HG03342 (cell line): ENCODE data around the gene ZBED4.
"Not testable (repeated sequence)": the region's sequence is repeated elsewhere in the genome, so short reads cannot be mapped to it uniquely, and the experiment has no call there.

Experiments used
- ATAC-seq: cut with Tn5 transposase; IDR thresholded peaks from one replicate; pipeline ENCODE4 v1.9.1; 2021; ENCODE audit warnings: mild to moderate bottlenecking, moderate library complexity; ENCODE audit not compliant: unreplicated experiment

The ZBED4 gene, protein sequence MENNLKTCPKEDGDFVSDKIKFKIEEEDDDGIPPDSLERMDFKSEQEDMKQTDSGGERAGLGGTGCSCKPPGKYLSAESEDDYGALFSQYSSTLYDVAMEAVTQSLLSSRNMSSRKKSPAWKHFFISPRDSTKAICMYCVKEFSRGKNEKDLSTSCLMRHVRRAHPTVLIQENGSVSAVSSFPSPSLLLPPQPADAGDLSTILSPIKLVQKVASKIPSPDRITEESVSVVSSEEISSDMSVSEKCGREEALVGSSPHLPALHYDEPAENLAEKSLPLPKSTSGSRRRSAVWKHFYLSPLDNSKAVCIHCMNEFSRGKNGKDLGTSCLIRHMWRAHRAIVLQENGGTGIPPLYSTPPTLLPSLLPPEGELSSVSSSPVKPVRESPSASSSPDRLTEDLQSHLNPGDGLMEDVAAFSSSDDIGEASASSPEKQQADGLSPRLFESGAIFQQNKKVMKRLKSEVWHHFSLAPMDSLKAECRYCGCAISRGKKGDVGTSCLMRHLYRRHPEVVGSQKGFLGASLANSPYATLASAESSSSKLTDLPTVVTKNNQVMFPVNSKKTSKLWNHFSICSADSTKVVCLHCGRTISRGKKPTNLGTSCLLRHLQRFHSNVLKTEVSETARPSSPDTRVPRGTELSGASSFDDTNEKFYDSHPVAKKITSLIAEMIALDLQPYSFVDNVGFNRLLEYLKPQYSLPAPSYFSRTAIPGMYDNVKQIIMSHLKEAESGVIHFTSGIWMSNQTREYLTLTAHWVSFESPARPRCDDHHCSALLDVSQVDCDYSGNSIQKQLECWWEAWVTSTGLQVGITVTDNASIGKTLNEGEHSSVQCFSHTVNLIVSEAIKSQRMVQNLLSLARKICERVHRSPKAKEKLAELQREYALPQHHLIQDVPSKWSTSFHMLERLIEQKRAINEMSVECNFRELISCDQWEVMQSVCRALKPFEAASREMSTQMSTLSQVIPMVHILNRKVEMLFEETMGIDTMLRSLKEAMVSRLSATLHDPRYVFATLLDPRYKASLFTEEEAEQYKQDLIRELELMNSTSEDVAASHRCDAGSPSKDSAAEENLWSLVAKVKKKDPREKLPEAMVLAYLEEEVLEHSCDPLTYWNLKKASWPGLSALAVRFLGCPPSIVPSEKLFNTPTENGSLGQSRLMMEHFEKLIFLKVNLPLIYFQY

DNA sequence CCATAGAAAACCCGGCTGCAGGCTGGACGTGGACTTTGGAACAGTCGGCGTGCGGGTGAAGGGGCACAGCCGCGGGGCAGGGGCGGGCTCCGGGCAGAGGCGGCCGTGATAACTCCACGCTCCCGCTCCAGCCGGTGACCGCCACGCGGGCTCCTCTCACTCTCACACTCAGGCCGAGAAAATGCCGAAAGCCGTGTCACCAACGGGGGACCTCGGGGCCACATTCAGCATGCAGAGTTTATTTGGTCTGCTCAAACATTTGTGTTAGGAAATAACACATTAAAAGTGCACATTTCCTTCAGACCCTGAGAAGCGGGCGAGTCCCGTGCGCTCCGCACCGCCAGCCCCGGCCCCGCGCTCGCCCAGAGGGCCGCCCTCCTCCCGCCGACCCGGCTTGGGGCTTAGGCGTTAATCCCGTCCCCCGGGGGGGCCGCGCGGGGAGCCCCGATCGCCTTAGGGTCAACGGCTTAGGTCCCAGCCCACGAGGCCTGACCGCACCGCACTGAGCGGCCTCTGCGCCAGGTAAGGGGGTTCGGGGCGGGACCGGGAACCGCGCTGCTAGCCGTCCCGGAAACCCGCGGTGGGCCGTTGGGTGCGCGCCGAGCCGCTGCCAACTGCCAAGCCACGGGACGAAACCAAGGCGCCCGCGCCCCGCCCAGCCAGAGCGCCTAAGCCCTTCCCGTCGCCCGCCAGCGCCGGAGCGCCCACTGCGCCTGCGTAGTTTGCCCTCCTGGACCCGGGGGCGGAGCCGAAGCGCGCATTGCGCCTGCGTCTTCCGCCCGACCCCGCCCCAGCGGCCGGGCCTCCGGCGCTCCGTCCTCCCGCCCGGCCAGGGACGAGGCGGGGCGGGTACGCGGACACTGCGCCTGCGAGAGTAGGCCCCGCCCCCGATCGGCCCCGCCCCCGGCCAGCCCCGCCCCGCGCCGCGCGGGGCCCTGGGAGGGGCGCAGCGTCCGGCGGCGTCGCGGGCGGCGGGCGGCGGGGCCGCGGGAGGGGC, at the start of gene ZBED4:
ZBED4 (plus strand) TSS at position 947 of the 997 bp plus-strand sequence. CDS start 29,819 bp downstream, outside the sequence.
- peak; percentile 72 for ATAC-seq

DNA sequence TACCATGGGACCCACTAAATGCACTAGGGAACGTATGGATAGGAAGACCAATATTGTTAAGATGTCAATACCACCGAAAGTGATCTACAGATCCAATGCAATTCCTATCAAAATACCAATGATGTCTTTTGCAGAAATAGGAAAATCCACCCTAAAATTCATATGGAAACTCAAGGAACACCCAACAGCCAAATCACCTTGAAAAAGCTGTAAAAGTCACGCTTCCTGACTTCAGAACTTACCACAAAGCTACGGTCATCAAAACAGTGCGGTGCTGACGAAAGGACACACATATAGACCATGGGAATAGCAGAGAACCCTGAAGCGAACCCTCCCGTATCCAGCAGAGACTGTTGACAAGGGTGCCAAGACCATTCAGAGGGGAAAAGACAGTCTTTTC, 46.5 kb upstream of the ZBED4 start:
- ATAC-seq, result no peak

DNA sequence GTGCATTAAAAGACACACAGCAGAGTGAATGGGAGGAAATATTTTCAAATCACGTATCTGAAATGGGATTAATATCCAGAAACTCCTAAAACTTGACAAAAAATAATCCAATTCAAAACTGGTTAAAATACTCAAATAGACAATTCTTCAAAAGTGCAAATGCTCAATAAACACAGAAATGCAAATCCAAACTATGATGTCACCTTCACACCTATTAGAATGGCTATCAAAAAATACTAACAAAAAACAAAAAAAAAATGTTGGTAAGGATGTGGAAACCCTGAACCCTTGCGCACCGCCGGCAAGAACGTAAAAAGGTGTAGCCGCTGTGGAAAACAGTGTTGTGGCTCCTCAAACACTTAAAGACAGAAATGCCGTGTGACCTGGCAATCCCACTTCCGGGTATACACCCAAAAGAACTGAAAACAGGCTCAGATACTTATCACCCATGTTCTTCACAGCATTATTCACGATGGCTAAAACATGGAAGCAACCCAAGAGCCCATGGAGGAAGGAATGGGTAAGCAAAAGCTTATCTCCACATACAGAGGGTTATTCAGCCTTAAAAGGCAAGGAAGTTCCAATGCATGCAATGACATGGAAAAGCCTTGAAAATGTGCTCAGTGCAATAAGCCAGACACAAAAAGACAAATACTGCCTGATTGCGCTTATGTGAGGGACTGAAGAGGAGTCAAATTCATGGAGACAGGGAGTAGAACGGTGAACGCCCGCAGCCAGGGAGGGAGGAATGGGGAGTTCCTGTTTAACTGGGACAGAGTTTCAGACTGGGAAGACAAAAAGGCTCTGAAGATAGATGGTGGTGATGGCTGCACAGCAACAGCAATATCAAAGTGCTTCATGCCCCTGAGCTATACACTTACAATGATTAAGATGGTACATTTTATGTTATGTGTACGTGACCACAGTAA, 45.6 kb upstream of the ZBED4 start:
- ATAC-seq, result no peak

DNA sequence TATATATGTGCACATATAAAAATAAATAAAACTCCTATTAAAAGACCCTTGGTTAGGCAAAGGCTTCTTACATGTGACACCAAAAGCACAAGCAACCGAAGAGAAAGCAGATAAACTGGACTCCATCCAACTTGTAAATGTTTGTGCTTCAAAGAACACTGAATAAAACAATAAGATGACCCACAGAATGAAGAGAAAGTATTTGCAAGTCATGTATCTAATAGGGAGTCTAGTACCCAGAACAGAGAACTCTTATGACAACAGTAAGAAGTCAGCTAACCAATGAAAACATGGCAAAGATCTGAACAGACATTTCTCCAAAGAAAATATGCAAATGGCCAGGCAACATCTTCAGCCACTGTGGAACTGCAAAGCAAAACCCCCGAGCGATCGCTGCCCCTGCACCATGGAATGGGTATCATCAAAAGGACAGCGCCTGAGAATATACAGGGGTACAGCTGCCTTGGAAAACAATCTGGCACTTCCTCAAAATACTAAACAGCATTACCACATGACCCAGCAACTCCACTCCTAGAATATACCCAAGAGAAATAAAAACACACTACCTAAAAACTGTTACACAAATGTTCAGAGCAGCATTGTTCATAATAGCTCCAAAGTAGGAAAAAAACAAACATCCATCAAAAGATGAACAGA, 43.2 kb upstream of the ZBED4 start:
- no peak for ATAC-seq

DNA sequence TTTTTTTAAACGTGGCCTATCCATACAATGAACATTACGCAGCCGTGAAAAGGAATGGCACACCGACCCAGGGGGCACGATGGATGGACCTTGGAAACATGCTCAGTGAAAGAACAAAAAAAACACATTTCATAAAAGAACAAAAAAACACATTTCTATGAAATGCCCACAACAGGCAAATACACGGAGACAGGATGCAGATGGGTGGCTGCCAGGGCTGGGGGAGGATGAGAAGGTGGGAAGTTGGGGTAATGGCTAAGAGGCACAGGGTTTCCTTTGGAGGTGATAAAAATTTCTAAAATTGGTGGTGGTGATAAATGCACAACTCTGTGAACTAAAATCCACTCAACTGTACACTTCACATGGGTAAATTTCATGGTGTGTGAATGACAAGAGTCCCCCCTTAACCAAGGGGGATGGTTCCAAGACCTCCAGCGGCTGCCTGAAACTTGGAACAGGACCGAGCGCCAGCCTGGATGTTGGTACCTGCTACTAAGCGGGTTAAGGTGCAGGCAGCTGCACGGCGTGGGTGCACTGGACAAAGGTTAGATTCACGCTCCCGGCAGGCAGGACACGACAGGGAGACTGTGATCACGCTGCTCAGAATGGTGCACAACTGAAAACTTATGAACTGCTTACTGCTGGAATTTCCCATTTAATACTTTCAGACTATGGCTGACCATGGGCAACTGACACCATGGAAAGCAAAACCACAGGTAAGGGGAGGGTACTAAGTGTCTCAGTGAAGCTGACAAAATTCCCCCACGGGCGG, 42.4 kb upstream of the ZBED4 start:
- no peak for ATAC-seq

DNA sequence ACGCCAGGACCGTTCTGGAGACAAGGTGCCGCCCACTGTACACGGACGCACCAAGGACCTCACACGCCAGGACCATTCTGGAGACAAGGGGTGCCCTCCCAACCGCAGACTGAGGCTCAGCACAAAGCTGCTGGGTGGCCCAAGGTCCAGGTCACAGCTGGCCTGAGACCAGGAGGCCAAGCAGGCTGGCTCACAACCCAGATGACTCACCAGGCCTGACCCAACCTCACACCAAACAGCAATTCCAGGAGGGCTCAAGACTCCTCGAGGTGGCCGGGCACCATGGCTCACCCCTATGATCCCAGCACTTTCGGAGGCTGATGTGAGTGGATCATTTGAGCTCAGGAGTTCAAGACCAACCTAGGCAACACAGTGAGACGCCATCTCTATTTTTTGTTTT, 40.8 kb upstream of the ZBED4 start:
- ATAC-seq, result no peak

DNA sequence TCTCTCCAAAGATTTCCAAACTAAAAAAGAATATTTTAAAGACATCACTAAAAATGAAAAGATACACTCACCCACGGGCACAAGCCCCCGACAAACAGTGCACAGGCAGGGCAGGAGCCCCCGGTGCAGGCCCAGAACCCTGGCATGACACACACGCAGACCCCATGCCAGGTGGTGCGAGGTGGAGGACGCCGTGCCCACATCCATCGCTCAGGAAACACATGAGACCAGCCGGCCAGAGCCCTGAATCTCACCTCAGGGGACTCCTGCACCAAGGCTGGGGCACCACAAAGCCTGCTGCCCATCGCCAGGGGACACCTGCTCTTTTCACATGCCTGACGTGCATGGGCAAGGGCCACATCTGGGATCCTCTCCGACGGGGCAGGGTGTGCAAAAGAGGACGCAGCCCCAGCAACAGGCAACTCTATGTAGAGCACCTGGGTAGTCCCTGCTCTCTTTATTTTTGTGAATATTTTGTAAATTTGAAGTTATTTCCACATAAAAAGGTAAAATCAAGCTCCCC, 39.4 kb upstream of the ZBED4 start:
- ATAC-seq, result no peak

DNA sequence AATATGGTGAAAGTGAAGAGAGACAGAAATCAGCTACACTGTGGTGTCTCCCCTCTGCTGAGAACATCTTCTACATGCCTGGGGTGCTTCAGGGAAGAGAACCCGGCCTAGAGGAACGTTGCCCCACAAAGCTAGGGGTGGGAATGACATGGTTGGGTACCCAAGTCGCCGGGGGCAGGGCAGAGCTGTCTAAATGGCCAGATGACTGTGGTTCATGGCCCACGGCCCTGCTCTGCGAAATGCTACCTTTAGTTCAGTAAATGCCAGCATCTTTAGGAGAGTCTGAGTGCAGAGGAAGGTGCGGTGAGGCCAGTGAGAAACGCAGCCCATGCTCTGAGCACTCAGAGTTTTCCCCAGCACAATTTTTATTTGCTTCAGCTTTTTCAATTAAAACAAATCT, 38.8 kb upstream of the ZBED4 start:
- ATAC-seq, result no peak

DNA sequence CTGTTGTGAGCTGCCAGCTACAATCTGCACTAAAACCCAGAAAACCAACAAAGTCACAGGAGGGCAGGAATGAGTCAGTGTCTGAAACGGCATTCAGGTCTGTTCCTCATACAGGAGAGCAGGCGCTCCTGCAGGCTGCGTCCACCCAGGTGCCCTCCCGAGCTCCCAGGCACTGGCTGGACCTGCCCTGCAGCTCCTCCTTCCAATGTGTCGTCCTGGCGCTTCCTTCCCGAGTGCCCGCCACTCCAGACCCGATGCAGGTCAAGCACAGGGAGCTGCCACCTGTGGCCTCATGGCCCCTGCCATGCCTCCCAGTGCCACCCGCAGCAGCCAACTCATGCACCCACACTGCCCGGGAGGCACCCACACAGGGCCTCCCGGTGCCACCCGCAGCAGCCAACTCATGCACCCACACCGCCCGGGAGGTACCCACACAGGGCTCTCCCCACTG, 38.0 kb upstream of the ZBED4 start:
- ATAC-seq, result no peak

DNA sequence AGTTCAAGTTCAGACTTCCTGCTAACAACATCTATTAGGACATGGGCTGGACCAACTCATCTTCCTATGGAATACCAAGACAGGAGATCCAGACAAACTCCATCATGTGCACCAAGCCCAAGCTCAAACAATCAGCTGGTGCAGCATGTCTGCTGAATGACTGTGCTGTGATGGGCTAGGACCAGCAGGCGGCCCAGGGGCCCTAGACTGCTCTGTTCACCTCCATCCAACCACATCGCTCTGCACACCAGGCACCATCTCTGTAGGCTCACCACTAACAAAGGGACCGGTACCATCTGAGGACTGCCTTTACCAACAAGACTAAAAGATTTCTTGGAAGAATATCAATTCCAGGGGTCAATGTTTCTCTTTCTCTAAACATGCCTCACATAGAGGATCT, 36.3 kb upstream of the ZBED4 start:
- no peak for ATAC-seq

DNA sequence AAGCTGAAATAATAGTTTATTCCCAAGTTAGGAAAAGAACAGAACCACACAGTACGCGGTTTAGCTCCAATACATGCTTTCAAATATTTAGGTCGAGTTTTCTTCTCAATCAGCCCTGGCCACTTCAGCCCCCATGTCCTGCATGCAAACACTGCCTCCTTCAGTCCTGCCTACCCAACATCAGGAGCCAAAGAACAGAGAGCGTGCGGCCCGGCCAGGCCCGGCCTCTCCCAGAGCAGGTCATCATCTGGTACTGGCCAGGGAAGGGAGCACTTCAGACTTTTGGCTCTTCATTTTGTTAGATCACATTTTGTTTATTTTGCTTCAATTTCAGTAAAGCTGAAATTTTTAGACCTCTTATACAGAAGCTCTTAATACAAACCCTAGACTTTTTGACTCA, 32.7 kb upstream of the ZBED4 start:
- no peak for ATAC-seq

DNA sequence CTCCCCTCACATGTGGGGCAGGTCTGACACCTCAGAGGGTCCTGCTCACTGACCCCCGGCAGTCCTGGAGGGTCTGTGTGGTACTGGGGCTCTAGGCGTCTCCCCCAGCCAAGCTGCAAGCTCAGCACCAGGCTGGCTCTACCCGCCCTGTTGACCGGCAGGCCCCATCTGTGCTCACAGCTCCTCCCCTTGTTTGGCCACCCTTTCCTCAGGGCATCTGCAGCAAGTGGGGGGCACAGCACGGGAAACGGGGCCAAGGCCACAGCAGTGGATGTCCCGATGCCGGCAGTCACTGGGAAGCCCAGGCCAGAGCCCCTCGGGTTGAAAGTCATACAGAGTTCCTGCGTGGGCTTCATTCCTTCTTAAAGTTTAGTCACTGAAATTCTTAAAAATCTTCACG, 31.9 kb upstream of the ZBED4 start:
- ATAC-seq, result not testable (repeated sequence)

DNA sequence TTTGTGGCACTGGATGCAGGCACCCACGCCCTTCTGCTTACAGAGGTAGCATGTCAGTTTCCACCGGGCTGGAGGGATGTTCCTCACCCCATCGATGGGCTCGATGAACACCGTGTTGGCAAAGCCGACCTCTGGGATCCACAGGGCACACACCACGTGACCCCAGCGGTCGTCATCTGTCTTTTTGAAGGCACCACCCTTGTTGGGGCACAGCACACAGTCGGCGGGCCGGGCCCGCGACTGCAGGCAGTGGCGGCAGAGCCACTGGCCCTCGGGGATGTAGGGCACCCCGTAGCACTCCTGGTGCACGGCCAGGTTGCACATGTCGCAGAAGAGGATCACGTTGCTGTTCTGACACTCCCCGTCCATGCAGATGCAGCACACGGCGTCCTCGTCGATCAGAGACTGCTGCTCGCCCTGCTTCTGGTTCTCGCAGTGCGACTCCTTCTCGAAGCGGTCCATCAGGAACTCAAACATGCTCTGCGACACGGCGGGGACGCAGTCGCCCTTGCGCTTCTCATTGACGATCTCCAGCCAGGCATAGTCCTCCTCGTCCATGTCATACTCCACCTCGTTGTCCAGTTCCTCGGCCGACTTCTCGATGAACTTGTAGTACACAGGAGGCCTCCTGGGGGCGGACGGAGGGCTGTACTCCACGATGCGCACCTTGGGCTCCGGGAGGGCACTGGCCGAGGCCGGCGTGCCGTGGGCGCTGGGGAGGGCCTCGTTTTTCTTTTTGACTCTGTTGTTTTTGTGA, 30.2 kb upstream of the ZBED4 start:
- no peak for ATAC-seq

DNA sequence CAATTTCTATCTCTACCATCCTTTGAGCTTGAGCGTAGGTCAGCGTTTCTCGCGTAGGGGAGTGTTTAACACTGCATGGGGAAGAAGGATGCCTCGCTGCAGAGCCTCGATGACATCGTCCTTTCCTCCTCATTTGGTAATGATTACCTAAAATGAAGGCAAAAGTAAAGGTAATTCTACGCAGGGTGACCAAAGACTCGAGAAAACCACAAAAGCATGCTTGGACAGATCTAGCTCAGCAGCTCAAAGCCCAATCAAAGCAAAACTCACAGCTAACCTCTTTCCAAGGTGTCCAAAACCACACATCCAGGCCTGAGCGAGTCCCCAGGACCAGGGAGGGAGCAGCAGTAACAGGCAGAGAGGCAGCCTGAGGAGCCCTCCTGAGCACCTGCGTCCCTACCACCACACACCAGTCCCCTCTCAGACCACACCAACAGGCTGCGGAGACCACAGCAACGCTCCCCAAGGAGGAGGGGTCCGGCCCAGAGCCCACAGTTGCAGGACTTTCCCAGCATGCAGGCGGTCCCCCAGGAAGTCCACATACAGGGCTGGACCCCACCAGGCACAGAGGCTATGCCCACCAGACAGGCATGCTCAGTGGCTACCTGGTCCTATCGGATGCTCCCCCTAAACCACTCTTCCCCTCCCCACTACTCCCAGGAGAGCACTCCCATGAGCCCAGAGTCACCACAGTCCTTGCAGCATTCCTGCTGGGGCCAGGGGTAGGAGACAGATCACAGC, 29.3 kb upstream of the ZBED4 start:
- ATAC-seq, result no peak

DNA sequence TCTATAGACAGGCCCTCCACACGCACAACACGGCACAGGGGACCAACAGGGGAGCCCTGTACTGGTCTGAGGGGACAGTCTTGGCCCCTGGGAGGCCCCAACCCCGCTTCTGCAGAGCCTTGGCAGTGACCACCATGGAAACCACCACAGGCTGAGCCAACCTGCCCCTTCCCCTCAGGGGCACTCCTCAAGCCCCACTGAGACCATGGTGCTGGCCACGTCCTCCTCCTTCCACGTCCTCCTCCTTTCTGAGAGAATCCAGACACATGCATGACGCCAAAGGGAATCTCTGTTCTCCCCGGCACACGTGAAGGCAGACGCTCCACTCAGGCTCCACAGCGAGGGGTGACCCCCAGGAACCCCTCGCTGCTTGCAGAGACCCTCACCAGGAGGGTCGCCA, 28.7 kb upstream of the ZBED4 start:
- no peak for ATAC-seq

DNA sequence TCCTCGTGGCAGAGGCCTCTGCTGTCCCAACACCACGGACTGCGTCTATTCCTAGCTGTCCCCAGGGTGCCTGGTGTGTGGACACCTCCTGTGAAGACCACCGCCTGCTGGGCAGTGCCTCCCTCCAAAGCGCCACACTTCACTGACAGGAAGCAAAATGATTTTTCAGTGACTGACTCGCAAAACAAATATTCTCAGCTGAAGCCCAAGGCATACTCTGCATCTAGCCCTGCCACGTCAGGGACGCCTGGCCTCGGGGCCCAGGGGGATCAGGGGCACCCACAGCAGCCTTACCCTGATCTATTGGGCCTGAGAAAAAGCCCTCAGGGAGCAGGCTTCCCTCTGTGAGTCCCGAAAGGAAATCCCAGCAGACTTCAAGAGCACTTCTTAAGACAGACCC, 28.2 kb upstream of the ZBED4 start:
- ATAC-seq, result no peak
